GM19240 (cell line): ENCODE results near the gene SPHKAP.
"Not testable (repeated sequence)": the region's sequence is repeated elsewhere in the genome, so short reads cannot be mapped to it uniquely, and the experiment has no call there.

Experiments used
- DNase-seq: peaks from one replicate; pipeline ENCODE4 v3.0.0; 2011; ENCODE audit warnings: low spot score; ENCODE audit not compliant: insufficient read length

Gene SPHKAP

GRCh38 chr2:228181098-228182019, at the start of gene SPHKAP:
SPHKAP (minus strand) TSS chr2:228181687; CDS start chr2:228181598, 89 bp downstream.
- no peak for DNase-seq

DNA sequence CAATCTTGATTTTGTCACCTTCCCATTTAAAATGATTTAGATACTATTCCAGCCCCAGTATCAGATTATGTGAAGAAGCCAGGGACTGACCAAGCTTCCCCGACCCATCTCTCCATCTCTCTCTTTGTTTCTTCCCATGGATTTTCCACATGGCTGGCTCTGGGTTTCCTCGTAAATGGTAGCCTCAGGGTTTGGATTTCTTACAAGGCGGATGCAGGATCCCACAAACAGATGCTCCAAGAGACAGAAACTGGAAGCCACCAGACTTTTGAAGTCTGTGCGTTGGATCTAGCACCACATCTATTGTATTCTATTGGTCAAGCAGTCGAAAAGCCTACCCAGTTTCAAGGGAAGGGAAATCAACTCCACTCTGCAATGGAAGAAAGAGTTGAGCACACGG, 46.0 kb upstream of the SPHKAP start:
- DNase-seq, result no peak

DNA sequence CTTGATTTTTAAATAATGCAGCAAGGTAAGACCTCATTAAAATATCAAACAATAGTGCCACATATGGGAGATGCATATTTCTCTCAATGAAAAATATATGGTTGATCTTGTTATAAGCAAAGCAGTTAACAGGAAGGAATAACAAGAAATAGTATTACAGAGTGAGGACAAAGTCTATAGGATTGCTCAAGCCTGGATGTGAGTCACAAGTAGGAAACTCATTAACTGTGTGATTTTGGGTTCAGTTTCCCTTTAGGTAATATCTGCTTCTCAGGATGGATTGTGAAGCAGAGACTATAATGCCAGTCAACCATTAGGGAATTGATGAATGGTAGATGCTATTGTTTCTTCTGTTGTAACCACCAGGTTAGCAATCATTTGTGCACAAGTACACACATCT, 42.9 kb upstream of the SPHKAP start:
- no peak for DNase-seq

- DNase-seq, result not testable (repeated sequence)
Observed at GRCh38 chr2:228218593-228218992, 37.1 kb upstream of the SPHKAP start.

GRCh38 chr2:228197504-228197903, 16.0 kb upstream of the SPHKAP start:
- no peak for DNase-seq

DNA sequence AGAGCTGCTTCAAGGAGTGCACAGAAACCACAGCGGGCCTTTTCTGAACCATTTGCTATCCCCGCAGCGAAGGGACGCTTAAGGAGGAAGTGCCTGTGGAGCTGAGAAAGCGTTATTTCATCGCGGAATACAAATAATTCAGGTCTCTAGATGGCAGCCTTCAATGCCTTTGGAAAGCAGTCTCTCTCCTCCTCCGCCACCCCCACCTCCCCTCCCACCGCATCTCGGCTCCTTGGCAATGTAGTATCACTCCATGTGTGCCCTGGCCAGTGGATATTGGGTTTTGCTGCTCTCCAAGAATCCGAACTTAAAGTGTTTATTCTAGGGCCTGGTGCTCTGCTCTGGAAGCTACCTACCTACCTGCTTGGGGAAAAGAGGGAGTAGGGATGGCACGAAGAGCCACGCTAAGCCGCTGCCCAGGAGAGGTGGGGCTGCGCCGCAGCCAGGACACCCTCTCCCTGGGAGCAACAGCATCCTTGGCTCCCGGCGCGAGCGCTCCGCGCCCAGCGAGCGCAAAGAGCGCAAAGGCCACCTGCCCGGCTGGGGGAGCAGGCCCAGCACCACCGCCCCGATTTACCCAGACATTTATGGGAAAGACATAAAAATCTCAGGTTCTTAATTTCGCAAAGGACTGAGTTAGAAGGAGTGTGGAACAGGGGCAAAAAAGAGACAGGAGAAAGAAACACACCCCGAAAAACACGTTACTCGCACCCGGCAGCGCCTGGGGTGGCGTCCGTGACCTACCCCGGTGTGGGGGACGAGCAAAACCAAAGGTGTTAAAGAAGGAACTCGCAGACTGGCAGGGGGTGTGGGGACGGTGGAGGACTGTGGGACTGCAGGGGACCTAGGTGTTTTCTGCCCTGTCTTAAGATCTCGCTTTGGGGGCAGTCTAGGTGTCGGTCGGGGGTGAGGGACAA, 1.0 kb downstream of the SPHKAP start:
- DNase-seq, result no peak

GRCh38 chr2:228167290-228167689, 14.2 kb downstream of the SPHKAP start:
- no peak for DNase-seq

- DNase-seq, result no peak
Observed at GRCh38 chr2:228164718-228165117, 16.8 kb downstream of the SPHKAP start.

DNA sequence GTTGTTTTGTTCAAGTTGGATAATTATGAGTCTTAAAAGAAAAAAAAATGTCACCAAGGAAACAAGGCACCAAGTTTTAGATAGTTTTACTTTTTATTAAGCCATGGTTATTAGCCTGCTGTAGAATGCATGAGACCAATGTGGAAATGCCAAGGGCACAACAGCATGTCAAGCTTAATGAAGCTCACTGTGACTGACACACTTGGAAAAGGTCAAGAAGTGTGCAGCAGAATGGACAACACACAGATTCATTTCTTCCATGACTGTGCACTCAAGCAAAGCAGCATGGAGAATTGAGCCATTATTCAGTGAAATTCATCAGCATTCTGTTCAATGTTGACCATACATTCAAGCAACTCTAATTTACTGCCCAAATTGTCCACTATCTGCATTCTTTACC, 23.6 kb downstream of the SPHKAP start:
- no peak for DNase-seq

GRCh38 chr2:228144961-228145360, 36.5 kb downstream of the SPHKAP start:
- no peak for DNase-seq

DNA sequence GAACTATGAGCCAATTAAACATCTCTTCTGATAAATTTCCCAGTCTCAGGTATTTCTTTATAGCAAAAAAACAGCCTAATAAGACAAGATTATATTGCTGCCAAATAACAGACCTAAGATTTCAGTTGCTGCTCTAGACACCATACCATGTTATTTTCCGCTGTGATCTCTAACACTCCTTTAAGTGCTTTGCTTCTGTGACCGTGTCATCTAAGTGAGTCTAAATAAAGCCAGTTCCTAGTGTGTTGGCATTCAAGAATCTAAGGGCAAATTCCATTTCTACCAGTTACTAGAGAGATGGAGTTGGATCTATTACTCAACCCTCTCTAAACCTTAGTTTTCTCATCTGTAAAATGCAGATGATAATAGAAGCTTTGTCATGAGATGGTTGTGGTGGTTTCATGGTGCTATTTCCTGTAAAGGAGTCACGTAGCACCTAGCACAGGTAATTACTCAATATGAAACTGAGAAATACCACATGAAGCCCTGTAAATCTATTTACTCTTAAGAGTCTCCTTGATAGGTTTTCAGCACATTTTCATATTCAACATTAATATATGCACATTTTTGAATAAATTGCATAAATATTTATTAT, 40.5 kb downstream of the SPHKAP start:
- no peak for DNase-seq

DNA sequence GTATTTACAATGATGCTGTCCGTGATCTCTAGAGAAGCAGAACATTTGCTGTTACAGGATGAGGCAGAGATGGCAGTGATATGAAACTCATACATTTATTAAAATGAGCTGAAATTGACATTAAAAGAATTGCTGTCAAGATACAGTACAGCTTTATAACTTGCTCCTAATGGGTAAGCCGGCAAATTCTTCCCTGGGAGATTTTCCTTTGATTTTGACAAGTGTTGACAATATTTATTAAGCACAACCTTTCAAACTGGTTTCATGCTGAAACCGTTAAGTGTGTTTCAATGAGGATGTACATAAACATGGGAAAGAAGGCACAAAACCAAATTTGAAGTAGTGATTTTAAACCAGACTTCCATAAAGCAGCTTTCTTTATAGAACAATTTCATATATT, 45.5 kb downstream of the SPHKAP start:
- no peak for DNase-seq

- DNase-seq, result no peak
Observed at GRCh38 chr2:228135300-228135699, 46.2 kb downstream of the SPHKAP start.

DNA sequence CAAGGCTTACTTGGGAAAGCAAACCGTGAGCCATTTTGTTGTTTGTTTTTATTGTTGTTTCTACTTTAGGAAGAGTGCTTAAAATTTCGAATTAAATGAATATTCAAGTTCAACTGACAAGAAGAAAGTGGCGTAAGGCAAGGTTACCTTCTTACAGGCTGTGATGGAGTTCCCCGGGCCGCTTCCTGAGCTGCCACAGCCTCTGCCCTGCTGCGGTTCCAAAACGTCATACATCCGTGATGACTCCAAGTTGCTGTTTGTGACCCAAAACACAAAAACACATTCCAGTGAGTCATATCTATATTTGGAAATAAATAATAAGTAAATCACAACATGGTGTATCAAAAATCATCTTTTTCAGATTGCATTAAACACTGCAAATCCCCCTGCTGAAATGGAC, 49.7 kb downstream of the SPHKAP start:
- DNase-seq, result no peak

DNA sequence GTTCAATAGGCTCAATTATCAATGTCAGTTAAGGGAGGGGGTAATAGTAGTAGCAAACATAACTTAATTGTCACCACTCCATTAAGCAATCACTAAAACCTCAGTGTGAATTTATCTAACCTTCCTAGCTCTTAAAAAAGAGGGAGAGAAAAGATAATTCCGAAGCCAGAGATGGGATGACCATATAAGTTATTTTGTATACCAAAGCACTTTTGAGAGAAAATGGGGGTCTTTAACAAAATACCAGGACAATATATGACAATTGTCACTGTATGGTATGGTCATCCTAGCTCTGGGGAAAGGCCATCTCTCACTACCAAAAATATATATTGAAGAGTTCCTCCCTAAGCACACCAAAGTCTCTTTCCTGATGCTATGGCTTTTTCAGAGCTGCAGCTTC, 55.1 kb downstream of the SPHKAP start:
- no peak for DNase-seq

- DNase-seq, result no peak
Observed at GRCh38 chr2:228118940-228119339, 62.5 kb downstream of the SPHKAP start.

- DNase-seq, result no peak
Observed at GRCh38 chr2:228107846-228108245, 73.6 kb downstream of the SPHKAP start.

- no peak for DNase-seq
Observed at GRCh38 chr2:228105526-228106250, 75.8 kb downstream of the SPHKAP start.

DNA sequence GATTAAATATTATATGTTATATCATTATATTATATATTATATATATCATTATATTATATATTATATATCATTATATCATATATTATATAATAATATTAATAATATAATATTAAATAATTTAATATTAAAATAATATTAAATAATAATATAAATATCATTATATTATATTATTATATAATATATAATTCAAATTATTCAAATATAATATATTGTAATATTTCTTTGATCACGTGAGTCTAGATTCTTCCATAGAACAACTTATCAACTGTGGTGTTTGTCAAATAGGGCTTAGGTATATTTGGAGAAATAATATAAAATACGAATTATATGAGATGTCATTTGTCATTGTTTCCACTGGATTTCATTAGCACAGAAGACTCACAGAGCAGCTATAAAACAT, 77.3 kb downstream of the SPHKAP start:
- DNase-seq, result no peak

DNA sequence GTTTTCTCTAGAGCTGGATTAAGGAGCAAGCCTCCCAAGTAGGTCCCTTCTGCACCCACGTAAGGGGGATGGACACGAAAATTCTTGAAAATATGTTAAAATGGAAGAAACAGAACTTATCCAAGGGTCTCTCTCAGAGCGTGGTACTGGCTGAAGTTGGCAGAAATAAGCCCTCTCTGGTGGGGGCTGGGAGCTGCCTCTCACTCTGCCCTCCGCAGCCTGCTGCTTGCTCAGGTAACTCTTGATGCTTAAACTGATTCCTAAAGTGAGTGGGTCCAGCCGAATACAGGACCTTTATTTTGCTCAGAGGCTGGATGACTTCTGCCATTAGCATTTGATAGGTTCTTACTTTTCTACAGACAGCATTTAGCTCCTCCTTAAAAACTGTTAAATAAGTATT, 78.1 kb downstream of the SPHKAP start:
- no peak for DNase-seq

- no peak for DNase-seq
Observed at GRCh38 chr2:228102949-228103348, 78.5 kb downstream of the SPHKAP start.
